AG08396 (cell line): ENCODE data around the gene SLC8A1.

Experiments
- DNase-seq: peaks from one replicate; pipeline ENCODE4 v3.0.0; 2012; ENCODE audit warnings: low spot score, mixed read lengths

The SLC8A1 gene

DNA sequence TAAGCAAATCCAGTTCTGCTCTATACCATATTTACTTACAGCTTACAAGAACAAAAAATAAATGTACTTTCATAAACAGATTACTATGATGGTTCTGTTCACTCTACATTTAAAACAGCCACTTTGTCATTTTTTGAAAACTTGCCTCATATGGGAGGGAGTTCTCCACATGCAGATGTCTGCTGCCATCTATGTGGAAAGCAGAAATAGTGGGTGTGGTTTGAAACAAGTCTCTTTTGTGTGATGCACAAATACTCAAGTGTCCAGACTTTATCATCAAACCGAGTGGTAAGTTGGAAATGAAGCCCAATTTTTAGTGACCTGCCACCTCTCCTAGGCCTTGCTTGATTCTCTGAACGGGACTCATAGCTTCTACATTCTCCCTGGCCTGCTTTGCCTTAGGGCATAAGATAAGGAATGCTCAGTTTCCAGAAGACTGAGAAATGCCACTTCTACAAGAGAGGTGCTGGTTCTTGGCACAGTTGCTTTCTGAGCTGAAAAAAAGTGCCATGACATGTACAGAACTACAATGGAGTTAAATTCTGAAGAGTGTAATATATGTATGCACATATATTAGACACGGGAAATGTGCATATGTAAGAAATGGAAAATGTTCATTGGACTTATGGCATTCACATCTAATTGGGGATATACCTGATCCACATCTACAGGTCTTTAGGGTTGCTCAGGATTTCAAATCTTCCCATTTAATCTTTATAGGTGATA, 221.0 kb downstream of the SLC8A1 start:
- DNase-seq = no peak

DNA sequence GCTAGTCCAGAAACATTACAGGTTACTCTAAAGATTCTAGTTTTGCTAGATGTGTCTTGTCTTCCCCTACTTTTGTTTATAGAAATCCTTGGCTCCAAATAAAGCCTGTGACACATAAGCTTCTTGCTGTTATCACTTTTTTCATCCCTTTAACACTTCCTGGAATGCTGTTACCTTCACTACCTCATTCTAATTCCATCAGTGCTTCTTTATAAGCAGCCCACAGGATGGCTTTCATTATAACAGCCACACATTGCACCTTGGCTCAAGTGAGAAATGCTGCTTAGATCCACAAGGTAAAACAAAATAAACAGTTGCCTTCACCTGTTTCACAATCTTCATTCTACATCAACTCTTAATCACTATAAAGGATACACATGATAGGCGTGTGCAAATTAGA, 221.7 kb downstream of the SLC8A1 start:
- no peak for DNase-seq

- no peak for DNase-seq
Observed at GRCh38 chr2:40228310-40228709, 223.6 kb downstream of the SLC8A1 start.

DNA sequence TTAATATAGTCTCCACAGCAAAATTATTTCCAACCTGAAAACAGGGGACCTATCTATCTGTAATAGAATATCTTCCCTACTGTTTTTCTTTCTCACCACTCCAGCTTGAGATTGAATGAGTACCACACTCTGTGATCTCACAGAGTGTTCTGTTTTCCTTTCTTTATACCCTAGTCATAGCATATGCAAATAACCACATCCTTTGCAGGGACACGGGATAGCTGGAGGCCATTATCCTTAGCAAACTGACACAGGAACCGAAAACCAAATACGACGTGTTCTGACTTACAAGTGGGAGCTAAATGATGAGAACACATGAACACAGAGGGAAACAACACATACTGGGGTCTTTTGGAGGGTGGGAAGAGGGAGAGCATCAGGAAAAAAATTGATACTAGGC, 224.7 kb downstream of the SLC8A1 start:
- no peak for DNase-seq

- DNase-seq = no peak
Observed at GRCh38 chr2:40226637-40227036, 225.3 kb downstream of the SLC8A1 start.

GRCh38 chr2:40225670-40226210, 226.2 kb downstream of the SLC8A1 start:
- no peak for DNase-seq

DNA sequence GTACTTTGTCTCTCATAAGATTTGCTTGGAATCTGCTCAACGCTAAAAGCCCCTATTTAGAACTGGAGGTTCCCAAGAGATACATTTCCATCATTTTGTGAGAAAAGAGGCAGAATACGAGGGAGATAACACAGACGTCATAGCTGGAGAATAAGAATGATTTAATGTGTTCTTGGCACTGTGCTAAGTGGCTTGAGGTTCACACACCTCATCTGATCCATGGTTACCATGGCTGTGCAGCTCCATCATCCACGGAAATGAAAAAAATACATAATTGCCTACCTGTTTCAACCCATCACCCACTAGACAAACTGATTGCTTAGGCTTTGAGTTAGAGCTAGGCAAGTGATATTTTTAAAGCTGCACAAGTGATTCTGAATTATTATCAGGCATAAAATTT, 227.6 kb downstream of the SLC8A1 start:
- no peak for DNase-seq

- DNase-seq = peak; percentile 50
Observed at GRCh38 chr2:40220177-40220925, 231.5 kb downstream of the SLC8A1 start.

DNA sequence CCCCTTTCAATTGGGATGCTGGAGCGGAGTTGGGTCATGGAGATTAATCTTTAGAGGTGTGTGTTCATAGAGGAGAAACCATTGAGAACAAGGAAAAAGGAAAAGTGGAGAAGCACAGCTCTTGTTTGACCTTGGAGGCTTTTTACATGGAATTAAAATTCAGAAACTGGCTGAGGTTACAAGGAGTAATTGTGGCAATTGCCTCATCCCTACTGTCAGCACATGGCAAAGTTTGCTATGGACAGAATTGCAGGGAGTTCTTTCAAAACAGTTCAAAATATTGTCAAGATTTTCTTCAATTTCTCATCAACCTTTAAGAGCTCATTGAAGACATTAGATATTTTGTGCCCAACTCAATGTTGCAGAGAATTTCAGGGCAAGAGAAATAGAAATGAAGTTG, 232.7 kb downstream of the SLC8A1 start:
- no peak for DNase-seq

DNA sequence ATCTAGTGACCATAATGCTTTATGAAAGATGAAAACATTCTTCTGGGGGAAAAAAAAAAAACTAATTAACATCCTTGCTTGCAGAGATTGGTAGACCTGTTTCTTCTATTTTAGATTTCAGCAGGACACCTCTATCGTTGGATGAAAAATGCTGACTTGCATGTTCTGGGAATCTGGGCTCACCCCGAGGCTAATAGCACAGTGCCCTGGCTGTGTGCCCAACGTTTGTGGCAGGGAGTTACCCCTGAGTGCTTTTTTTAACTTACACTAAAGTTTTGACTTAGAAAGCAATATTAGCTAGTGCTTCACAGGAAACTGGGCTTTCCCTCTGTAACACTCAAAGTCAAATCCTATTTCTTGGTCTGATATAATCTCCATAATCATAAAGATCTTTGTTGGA, 233.2 kb downstream of the SLC8A1 start:
- DNase-seq = no peak

DNA sequence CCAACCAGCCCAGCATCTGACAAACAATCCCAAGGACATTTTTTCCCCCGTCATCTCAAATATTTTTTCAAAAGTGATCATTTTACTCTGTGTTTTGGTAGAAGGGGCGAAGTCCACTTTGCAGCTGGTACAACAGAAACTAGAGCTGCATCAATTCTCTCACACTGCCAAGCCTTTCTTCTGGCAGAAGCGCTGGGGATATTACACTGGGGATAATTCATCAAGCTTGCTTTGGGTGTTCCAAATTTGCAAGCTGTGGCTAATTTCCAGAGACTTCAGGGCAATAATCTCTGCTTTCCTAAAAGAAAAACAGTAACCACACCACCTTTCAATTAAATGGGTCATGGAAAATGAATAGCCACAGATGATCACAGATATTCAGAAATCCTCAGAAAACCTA, 238.3 kb downstream of the SLC8A1 start:
- DNase-seq = no peak

- DNase-seq = peak; percentile 29
Observed at GRCh38 chr2:40213071-40213470, 238.8 kb downstream of the SLC8A1 start.

GRCh38 chr2:40210968-40211353, 240.9 kb downstream of the SLC8A1 start:
- no peak for DNase-seq

DNA sequence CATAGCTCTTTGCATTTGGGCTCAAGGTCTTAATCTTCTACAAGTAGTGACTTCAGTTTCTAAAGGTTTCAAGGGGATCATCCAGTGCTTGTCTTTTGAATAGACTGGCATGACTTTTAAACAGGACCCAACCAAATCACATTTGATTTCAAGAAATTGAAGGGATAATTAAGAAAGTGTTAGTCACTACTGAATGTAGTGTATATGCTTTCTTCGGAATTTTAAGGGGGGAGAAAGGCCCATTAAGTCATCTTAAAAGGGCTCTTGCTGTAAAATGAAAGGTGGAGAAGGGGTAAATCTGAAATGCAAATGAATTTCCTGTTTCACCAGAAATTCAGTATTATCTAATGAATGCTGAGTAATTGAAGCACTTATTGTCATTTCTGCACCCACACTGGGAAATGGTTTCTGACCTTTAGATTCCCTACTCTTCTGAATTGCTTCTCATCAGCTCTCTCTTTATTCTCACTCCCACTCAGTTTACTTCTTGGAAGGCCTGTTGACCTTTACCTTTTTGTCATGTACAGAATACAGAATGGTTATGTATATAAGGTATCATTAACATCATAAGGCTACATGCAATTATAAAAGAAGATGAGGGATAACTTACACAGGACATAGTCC, 241.4 kb downstream of the SLC8A1 start:
- DNase-seq = no peak

GRCh38 chr2:40209761-40210160, 242.1 kb downstream of the SLC8A1 start:
- no peak for DNase-seq

DNA sequence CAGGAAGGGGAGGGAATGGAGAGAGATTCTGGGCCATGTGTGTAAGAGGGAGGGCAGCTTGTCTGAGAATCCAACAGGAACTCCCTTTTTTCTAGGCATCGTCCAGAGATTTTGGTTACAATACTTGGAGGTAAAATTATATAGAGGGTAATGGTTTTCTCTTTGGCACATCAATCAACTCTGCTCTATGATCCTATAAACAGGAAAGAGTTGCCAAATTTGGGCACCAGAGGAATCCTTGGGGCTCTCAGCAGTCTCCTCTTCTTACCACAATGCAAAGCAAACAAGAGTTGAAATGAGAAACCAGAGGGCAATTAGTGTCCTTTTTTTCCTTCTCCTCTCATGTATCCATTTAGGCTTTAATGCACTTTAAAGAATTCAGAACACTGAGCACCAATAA, 243.4 kb downstream of the SLC8A1 start:
- DNase-seq = no peak

- DNase-seq = no peak
Observed at GRCh38 chr2:40204268-40204667, 247.6 kb downstream of the SLC8A1 start.

DNA sequence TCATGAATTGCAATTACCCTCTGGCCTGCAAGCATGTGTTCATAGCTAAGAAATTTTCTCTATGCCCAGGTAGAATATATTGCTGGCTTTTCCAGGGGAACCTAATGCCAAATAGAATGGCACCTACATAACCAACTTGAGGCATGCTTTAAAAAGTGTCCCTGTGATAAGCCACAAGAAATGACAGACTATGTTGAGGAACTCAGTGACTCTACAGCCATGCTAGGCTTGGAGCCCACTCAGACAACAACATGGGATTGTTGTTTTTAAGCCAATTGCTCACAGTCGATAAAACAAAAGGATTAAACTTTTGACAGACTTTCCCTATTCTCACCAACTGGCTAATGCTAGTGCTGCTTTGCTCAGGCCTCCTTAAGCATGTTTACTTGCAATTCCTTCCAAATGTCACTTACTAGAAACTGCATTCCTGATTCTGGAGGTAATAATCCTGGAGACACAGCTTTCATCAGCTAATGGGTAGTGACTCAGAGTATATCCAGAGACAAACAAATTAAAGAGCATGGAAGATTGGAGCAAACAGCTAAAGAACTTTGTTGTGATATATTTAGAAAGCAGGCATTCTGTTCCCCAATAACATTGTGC, 249.0 kb downstream of the SLC8A1 start:
- DNase-seq = no peak

DNA sequence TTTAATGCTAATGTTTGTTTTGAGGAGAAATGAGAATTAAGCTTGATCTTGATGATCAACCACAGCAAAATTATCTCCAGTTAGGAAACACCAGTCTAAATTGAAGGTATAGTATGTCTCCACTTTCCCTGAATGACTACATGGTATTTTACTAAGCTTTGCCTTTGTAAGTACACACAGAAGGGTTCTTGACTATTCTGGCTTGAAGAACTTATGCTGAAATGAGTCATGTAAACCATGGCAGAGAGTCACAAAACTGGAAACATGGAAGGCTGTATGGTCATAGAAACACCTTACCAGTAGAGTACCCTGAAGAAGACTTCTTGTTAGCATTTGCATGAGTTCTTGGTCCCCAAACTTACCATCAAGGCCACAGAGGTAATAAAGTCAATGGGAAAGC, 250.5 kb downstream of the SLC8A1 start:
- no peak for DNase-seq

GRCh38 chr2:40200366-40200915, 251.4 kb downstream of the SLC8A1 start:
- no peak for DNase-seq

DNA sequence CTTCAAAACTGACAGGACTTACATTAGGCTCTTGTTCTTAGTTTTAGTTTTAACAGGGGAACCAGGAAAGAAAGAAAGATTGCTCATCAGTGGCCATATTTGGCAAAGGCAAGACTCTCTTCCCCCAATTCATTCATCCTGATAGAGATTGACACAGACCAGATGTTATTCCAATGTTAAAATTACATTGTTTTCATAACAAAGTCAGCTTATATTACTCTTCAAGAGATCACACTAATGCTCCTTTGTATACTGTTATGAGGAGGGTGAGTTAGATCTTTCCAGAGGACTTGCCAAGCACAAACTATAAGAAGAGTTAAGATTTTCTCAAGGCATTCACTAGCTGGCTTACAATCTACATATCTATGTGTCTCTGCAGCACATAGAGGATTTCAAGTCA, 252.1 kb downstream of the SLC8A1 start:
- no peak for DNase-seq

- no peak for DNase-seq
Observed at GRCh38 chr2:40197121-40197520, 254.8 kb downstream of the SLC8A1 start.
